ENCODE data around the gene SELENOV.

Gene SELENOV

GRCh38 chr19:39509233-39509632 lies 5.7 kb upstream of the SELENOV start:
- ChIA-PET CTCF (interaction anchor here (0.6 to 0.7 kb wide), 2 partner anchors 16 to 34 kb away, joined by 3 read pairs; no protein-coding TSS in a partner anchor), POLR2A (interaction anchor here (1.3 to 1.6 kb wide), 2 partner anchors 9 to 74 kb away, joined by 3 to 8 read pairs; partner anchors contain the start of gene RPS16)
- no peak for DNase-seq (ENCODE audit: extremely low spot score)
- no peak for TF ChIP-seq SP1 (IDR thresholded peaks at IDR 0.05)
- TF ChIP-seq ZNF384 (IDR thresholded peaks at IDR 0.05): no peak
- TF ChIP-seq FOXA1 (IDR thresholded peaks at IDR 0.05): no peak
- TF ChIP-seq FOXK2 (IDR thresholded peaks at IDR 0.05): no peak
- no peak for TF ChIP-seq ELF4 (IDR thresholded peaks at IDR 0.05)
- TF ChIP-seq TARDBP (IDR thresholded peaks at IDR 0.05): no peak
- no peak for TF ChIP-seq L3MBTL2 (conservative IDR thresholded peaks at IDR 0.05)
- TF ChIP-seq BHLHE40 (IDR thresholded peaks at IDR 0.05; ENCODE audit: borderline replicate concordance): no peak
- TF ChIP-seq SUZ12 (IDR thresholded peaks at IDR 0.05): no peak
- no peak for TF ChIP-seq NFRKB (IDR thresholded peaks at IDR 0.05)
- no peak for TF ChIP-seq LEF1 (IDR thresholded peaks at IDR 0.05; ENCODE audit: borderline replicate concordance)

GRCh38 chr19:39512988-39513387 lies 2.0 kb upstream of the SELENOV start:
- POLR2A ChIA-PET: interaction anchor here (1.0 kb wide), 1 partner anchor 77 kb away, joined by 3 read pairs; the partner anchor contains the start of gene RPS16
- TF ChIP-seq CTBP1 (IDR thresholded peaks at IDR 0.05; ENCODE audit: borderline replicate concordance) (no peak), ELF4 (IDR thresholded peaks at IDR 0.05) (no peak), TARDBP (IDR thresholded peaks at IDR 0.05) (no peak), ZNF384 (IDR thresholded peaks at IDR 0.05) (no peak), NFRKB (IDR thresholded peaks at IDR 0.05) (no peak), SUZ12 (IDR thresholded peaks at IDR 0.05) (no peak), HDGF (IDR thresholded peaks at IDR 0.05; ENCODE audit: borderline replicate concordance) (no peak), PKNOX1 (IDR thresholded peaks at IDR 0.05) (no peak), L3MBTL2 (conservative IDR thresholded peaks at IDR 0.05) (no peak), FOXM1 (IDR thresholded peaks at IDR 0.05; ENCODE audit: borderline replicate concordance) (no peak), FOXA1 (IDR thresholded peaks at IDR 0.05) (no peak), ARNT (IDR thresholded peaks at IDR 0.05) (no peak), BHLHE40 (IDR thresholded peaks at IDR 0.05; ENCODE audit: borderline replicate concordance) (no peak), LEF1 (IDR thresholded peaks at IDR 0.05; ENCODE audit: borderline replicate concordance) (no peak)
- no peak for DNase-seq (ENCODE audit: extremely low spot score)
- CTCF ChIA-PET: interaction anchor here (0.6 kb wide), 1 partner anchor 14 kb away, joined by 8 read pairs; no protein-coding TSS in a partner anchor

DNA sequence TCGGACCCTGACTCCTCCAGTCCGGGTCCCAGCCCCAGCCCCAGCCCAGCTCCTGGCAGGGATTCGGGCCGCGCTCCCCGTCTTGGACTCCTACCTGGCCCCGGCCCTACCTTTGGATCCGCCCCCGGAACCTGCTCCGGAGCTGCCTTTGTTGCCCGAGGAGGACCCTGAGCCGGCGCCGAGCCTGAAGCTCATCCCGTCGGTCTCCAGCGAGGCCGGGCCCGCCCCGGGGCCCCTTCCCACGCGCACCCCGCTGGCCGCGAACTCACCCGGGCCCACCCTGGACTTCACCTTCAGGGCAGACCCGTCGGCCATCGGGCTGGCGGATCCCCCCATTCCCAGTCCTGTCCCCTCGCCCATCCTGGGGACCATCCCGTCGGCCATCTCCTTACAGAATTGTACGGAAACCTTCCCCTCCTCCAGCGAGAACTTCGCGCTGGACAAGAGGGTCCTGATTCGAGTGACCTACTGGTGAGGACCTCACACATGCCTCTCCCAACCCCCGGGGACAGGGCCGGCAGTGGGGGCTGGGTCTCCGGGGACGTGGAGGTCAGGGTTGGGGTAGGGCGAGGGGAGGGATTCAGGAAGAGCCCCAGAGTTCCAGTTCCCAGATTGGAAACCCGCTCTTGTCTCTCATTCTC lies 732 bp downstream of the SELENOV start:
- ChIA-PET CTCF (interaction anchor here (0.6 kb wide), 1 partner anchor 36 kb away, joined by 3 read pairs; no protein-coding TSS in a partner anchor), POLR2A (interaction anchor here (0.8 kb wide), 1 partner anchor 80 kb away, joined by 3 read pairs; the partner anchor contains the start of gene RPS16)
- TF ChIP-seq ARNT (IDR thresholded peaks at IDR 0.05) (no peak), ZNF384 (IDR thresholded peaks at IDR 0.05) (no peak), LEF1 (IDR thresholded peaks at IDR 0.05; ENCODE audit: borderline replicate concordance) (no peak), HDGF (IDR thresholded peaks at IDR 0.05; ENCODE audit: borderline replicate concordance) (no peak), CTBP1 (IDR thresholded peaks at IDR 0.05; ENCODE audit: borderline replicate concordance) (no peak), SP1 (IDR thresholded peaks at IDR 0.05) (no peak), FOXM1 (IDR thresholded peaks at IDR 0.05; ENCODE audit: borderline replicate concordance) (no peak), TARDBP (IDR thresholded peaks at IDR 0.05) (no peak), PKNOX1 (IDR thresholded peaks at IDR 0.05) (no peak), FOXA1 (IDR thresholded peaks at IDR 0.05) (no peak), FOXK2 (IDR thresholded peaks at IDR 0.05) (no peak), L3MBTL2 (conservative IDR thresholded peaks at IDR 0.05) (no peak), ELF4 (IDR thresholded peaks at IDR 0.05) (no peak), BHLHE40 (IDR thresholded peaks at IDR 0.05; ENCODE audit: borderline replicate concordance) (no peak), NFRKB (IDR thresholded peaks at IDR 0.05) (no peak), SUZ12 (IDR thresholded peaks at IDR 0.05) (no peak)
- DNase-seq (ENCODE audit: extremely low spot score): no peak

- no peak for TF ChIP-seq ARNT (IDR thresholded peaks at IDR 0.05)
- TF ChIP-seq ELF4 (IDR thresholded peaks at IDR 0.05): no peak
- TF ChIP-seq FOXK2 (IDR thresholded peaks at IDR 0.05): no peak
- no peak for TF ChIP-seq ZNF384 (IDR thresholded peaks at IDR 0.05)
- no peak for TF ChIP-seq L3MBTL2 (conservative IDR thresholded peaks at IDR 0.05)
- no peak for TF ChIP-seq TARDBP (IDR thresholded peaks at IDR 0.05)
- TF ChIP-seq SP1 (IDR thresholded peaks at IDR 0.05): no peak
- ChIA-PET POLR2A (interaction anchor here (0.8 kb wide), 1 partner anchor 80 kb away, joined by 3 read pairs; the partner anchor contains the start of gene RPS16), CTCF (no interaction called here)
- no peak for DNase-seq (ENCODE audit: extremely low spot score)
Observed at GRCh38 chr19:39516270-39516669, 1.3 kb downstream of the SELENOV start.

DNA sequence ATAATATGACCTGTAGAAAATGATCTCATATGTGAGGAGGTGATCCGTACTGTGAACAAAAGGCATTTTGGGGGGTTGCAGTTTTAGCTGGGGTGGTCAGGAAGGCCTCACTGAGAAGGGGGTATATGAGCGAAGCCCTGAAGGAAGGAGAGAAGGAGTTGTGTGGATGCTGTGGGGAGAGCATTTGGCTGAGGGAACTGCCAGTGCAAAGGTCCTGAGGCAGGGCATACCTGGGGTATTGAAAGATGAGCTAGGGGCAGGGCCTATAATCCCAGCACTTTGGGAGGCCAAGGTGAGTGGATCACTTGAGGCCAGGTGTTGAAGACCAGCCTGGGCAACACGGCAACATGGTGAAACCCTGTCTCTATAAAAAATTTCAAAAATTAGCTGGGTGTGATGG lies 2.5 kb downstream of the SELENOV start:
- no peak for DNase-seq (ENCODE audit: extremely low spot score)
- CTCF ChIA-PET: no interaction called here
- no peak for TF ChIP-seq FOXM1 (IDR thresholded peaks at IDR 0.05; ENCODE audit: borderline replicate concordance)
- no peak for TF ChIP-seq TARDBP (IDR thresholded peaks at IDR 0.05)
- TF ChIP-seq SUZ12 (IDR thresholded peaks at IDR 0.05): no peak
- no peak for TF ChIP-seq NFRKB (IDR thresholded peaks at IDR 0.05)
- TF ChIP-seq ZNF384 (IDR thresholded peaks at IDR 0.05): no peak
- no peak for TF ChIP-seq FOXA1 (IDR thresholded peaks at IDR 0.05)
- TF ChIP-seq CTBP1 (IDR thresholded peaks at IDR 0.05; ENCODE audit: borderline replicate concordance): no peak
- TF ChIP-seq BHLHE40 (IDR thresholded peaks at IDR 0.05; ENCODE audit: borderline replicate concordance): no peak
- no peak for TF ChIP-seq HDGF (IDR thresholded peaks at IDR 0.05; ENCODE audit: borderline replicate concordance)
- TF ChIP-seq ELF4 (IDR thresholded peaks at IDR 0.05): no peak
- no peak for TF ChIP-seq ARNT (IDR thresholded peaks at IDR 0.05)
- TF ChIP-seq SP1 (IDR thresholded peaks at IDR 0.05): no peak
- TF ChIP-seq PKNOX1 (IDR thresholded peaks at IDR 0.05): no peak
- POLR2A ChIA-PET: interaction anchor here (1.6 kb wide), 1 partner anchor 19 kb away, joined by 4 read pairs; the partner anchor contains the start of gene DLL3
